Measurements from ENCODE around the gene ETV5. TPM values are rescaled to one million over a fixed set of nuclear protein-coding genes. Genes with fewer than 3 reads are reported as not detected.

ETV5 gene
- total RNA-seq, 1 experiment from 2014 or later: 39.6 TPM

DNA sequence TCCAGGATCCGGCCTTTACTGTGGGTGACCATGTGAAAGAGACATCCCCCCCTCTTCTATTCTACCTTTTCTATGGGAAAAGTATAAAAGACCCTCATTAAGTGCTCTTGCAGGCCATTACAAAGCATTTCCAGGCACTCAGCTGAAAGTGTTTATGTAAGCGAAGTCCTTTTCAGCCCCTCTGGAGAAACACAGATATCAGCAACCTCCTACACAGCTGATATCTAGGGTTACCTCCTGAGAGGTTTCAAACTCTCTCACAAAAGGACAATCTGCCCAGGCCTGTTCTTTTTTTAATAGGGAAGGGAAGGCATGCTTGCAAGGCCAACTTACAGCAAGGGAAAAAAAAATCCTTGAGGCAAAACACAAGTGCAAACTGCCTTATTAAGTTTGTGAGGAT, 12.6 kb downstream of the ETV5 start:
- no peak for DNase-seq (ENCODE audit: low spot score)

DNA sequence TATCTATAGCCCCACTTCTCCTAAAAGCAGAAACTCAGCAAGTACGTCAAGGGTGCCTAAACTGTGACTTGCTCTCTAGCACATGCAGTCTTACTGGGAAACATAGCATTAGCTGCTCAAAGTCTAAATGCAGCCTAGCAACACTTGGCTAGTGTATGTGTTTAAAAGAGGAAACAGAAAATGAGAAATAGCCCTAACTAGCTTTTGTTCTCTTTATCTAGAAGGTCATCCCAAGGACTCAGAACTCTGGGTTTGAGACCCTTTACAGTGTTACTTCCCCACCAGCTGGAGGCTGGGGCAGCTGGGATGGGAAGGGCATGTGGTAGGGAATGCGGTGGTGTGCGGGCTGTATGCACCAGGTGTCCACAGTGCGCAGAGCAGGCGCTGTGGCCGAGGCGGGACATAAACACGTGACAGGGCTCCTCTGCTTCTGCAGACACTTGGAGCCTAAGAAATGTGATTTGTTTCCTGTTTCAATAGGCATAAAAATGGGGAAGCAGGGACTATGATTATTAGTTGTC, 13.3 kb downstream of the ETV5 start:
- no peak for DNase-seq (ENCODE audit: low spot score)

DNA sequence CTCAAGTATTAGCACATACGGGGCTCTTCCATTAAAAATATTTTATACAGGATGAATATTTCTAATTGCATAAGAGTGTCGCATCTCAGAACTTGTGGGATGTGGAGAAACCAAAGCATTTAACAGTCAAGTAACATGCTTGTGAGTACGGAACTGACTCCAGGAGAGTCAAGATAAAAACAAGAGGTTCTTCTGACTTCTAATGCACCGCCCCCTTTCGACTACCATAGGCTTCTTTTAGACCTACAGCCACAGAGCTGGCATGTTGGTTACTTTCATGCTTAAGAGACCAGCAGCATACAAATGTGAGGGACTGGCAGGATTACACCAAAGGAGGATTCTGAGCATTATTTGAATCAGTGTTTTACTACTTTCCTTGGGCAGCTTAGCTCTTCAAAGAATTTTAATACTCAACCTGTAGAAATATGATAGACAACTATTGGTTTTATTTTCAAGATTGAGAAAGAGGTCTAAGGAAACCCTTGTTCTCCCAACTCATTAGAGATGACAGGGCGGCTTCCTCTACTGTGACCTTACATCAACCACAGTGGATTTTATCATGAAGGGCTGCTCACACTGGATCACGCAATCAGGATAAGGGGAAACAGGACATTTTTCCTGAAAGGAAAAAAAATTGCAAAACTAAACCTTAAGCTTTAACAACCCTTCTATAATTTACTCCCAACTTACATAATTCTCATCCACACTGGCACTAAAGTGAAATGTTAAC, 14.0 kb downstream of the ETV5 start:
- DNase-seq (ENCODE audit: low spot score): no peak

DNA sequence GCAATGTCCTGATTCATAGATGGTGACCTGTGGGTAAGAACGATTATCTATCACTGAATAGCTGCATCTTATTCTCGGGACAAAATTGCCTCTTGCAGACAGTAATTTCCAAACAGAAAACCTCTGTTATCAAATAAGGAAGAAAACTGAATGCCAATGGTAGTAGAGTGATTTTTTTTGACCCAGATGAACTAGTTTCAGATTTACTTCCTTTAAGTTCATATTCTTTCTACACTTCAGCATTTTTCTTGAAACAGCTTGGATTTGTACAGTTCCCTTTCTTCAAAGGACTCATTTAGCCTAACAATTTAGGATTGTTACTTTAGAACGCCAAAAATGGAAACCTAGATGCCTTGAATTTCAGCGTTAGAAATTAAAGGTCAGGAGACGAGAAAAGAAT, 14.6 kb downstream of the ETV5 start:
- DNase-seq (ENCODE audit: low spot score): no peak

DNA sequence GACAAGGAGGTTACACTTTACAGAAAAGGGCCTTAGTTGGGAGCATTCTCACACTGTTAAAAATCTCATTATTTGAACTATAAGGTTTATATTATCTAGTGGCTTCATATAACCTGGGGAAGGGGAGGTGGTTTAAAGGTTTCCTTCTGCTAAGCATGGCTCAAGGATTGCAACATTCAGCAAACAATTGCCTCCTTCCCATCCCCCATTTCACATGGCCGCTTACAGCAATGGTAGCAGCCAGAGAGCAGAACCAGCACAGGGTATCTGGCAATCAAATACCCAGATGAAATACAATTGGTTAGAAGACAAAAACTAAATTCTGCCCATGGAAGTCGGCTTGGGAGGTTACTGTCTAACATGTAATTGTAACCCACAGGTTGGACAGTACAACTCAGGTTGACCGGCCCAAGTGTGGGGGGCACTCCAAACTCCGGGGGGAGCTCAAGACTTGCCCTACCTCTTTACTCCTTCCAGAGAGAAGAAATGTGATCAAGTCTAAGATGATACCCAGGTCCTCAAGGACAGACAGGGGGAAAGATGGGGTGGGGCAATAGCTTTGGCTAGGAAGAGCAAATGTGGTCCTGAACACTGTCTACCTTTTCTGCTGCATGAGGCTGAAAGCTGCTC, 15.5 kb downstream of the ETV5 start:
- DNase-seq (ENCODE audit: low spot score): no peak

DNA sequence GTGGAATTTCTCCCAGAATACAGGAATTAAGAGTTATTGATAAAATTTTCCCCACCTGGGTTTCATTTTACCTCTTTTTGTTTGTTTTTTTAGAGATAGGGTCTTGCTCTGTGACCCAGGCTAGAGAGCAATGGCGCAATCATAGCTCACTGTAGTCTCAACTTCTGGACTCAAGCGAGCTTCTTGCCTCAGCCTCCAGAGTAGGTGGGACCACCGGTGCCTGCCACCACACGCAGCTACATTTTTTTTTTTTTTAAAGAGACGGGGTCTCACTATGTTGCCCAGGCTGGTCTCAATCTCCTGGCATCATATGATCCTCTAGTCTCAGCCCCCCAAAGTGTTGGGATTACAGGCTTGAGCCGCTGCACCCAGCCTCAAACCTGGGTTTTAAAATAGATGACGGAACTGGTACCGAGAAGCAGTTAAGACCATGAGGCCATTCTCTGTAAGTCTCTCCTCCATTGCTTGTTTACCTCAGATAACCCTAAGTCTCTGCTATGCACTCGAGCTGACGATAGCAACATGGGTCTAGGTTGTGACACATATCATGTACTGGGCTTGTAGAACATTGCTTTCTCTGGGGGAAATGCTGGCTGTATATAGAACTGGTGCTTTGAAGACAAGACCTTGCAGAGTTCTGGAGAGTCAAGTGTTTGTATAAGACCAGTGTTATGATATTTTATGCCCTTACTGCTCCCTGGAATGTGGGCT, 16.4 kb downstream of the ETV5 start:
- no peak for DNase-seq (ENCODE audit: low spot score)

DNA sequence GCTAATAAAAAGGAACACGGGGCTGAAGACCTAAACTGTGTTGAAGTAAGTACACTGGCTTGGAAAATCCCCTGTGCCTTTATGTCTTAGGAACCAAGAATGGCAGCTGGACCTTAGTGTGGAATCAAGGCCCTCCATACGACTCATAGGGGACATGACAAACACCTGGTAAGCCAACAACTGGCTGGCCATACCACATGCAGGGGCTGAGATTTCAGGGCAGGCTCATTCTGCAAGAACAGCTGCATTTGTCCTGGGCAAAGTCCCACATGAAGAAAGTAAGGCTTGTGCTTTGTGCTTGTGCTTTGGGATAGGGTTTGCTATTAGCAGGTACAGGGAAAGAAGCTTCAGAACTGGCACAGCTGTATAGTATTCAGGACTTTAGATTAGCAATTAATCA, 18.0 kb downstream of the ETV5 start:
- no peak for DNase-seq (ENCODE audit: low spot score)

DNA sequence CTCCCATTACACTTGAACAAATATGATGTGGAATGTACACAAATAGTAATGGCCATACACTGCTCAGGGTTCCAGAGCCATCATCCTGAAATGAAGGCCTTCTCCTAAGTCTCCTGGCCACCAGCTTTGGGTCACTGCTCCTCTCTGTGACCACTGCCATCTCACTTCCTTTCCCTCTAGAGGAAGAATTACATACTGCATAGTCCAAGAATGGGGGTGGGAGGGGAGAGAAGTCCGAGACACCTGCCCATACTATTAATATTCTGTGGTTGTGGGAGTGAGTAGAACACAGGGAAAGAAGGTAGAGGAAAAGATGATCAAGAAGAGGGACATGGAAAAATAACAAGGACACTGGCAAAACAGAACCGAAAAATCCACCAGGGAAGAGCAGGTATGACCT, 20.6 kb downstream of the ETV5 start:
- no peak for DNase-seq (ENCODE audit: low spot score)

DNA sequence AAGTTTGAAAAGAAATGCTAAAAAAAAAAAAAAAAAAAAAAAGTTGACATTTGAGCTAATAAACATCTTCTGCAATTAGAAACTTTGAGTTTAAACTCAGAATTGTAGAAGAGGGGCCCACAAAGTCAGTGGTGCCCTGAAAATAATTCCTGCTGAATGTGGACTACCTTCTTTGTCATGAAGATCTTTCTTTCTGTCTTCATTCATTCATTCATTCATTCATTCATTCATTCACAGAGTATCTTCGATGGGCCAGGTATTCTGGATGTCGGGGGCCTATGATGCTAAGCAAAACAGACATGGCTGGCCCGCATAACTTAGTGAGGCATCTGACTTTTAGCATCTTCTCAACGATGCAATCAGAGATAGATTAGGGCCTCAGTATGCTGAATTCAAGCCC, 24.6 kb downstream of the ETV5 start:
- DNase-seq (ENCODE audit: low spot score): no peak

DNA sequence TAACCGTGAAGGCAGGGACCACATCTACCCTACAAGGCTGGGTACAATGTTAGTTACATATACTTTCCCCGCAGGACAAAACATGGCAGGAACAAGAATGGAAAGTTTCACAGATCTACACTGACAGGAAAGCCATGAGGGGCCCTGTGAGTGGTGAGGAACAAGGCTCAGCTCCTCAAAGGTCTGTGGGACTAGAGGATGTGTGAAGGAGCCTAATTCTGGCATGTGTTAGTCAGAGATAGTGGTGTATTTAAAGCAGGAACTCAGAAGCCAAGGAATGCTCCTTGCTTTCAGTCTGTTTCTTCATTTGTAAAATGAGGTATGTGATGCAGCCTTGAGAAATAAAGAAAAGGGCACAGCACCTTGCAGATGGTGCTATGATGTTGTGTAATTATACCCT, 25.1 kb downstream of the ETV5 start:
- no peak for DNase-seq (ENCODE audit: low spot score)

DNA sequence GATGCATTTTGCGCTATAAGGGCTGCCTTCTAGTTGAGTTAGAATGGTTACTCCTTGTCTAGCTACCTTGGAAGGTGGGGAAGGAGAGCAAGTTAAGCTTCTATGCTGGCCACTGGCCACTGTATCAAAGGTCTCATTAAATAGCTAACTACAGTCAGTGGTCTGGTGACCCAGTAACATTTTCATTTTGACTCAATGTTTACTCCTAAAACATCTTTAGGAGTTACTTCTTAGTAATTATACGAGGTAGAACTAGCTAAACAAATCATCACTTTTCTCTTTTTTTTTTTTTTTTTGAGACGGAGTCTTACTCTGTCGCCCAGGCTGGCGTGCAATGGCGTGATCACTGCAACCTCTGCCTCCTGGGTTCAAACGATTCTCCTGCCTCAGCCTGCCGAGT, 26.7 kb downstream of the ETV5 start:
- DNase-seq (ENCODE audit: low spot score): no peak

DNA sequence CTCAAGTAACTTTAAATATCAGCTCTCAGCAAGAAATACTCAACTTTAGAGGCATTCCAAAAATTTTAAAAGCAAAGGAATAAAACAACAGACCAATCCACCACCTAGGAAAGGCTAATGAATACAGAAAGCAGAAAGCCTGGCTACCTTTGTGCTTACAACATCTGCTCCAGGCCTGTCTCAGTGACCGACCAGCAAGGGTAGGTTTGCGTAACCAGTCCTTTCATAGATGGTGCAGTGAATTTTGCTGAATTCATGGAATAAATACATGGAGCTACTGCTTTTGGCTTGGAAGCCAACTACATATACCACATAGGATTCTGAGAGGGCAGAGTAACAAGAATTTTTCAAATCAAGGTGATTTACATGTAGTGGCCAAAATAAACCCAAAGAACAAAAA, 27.2 kb downstream of the ETV5 start:
- no peak for DNase-seq (ENCODE audit: low spot score)

DNA sequence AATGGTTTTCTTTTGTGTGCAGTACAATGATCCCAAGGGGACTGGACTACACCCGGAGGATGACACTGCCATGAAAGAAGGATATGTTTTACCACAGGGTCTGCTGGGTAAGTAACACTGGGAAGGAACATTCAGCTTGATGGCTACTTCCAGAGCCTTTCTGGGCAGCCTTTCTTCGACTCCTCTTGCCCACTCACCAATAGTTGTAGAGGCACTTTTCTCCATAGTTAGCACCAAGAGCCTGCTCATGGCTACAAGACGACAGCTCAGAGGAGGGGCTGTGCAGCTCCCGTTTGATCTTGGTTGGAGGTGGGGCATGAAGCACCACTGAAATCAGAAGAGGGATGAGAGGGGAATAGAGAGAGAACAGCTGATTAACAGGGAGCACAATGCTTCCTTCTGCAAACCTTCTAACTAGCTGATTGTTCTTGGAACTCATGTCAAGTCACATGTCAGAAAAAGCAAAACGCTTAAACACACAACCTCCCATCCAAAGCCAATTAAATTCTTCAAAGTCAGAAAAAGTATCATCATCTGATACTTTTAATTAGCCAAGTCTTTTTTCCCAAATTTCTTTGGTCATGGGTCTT, 27.9 kb downstream of the ETV5 start:
- DNase-seq (ENCODE audit: low spot score): no peak

DNA sequence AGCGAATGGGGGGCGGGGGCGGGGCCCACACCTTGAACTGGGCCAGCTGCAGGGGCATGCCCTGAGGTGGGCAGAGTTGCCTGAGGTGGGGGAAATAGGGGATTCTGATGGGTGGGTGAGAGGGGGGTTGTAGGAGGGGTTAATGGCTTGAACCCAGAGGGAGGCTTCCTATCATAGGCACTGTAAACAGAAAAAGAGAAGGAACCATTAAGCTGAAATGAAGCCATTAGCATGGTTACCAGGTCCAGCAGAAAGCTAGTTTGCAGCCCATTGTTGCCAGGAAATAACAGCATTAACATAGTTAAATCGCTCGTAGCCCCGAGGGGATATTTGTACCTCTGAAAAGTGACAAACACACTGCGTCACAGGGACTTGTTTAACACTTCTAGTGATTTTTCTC, 29.0 kb downstream of the ETV5 start:
- DNase-seq (ENCODE audit: low spot score): no peak

DNA sequence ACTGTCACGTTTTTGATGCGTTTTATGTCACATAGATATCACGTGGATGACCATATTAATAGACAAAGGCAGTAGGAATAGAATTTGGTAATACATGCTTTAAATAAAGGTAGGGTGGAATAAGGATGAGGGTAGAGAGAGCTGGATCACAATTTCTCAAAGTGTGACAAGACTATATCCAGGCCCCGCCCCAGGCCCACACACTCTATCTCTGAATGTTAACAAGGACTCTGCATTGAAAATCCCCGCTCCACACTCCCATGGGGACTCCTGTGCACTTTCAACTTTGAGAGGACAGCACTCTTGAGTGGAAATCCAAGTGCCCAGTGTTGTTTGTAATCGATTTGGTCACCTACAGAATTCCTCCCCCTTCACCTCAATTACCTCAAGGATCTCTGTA, 31.4 kb downstream of the ETV5 start:
- no peak for DNase-seq (ENCODE audit: low spot score)

DNA sequence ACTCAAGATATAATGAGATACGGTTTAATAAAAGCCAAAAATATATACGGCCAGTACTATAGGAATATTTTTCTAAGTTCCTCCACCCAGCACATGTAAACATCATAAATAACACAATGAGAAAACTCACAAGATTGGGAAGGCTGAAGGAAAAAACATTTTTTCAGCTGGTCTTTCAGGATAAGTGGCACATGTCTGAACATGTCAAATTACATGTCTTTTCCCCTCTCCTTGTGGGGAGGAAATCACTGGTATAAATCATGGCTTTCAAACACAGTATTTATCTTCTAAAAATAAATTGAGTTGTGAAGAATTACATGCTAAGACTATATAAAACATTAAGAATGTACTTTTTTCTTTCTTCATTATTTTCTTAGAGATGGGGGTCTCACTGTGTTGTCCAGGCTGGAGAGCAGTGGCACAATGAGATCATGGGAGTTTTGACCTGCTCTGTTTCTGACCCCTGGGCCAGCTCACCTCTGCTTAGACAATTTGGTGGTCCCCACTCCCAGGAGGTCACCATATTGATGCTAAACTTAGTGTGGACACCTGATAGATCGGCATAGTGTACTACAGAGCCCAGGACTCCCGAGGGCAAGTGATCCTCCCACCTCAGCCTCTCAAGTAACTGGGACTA, 32.8 kb downstream of the ETV5 start:
- no peak for DNase-seq (ENCODE audit: low spot score)

DNA sequence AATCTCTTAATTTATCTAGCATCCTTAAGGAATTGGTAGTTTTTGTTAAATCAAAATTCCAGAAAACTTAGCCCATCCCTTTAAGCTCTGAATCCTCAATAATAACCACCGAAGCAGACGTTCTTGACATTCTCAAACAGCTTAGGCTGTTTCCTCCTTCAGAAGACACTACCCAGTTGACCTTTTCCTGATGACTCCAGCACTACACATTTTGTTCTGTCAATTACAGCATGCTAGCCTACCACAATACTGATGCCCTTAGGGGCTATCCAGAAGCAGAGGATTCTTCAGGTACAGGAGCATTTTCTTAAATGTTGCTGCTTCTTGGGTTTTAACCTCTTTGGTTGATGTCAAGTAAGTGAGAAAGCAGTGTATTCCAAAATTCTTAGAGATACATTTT, 33.4 kb downstream of the ETV5 start:
- DNase-seq (ENCODE audit: low spot score): no peak

DNA sequence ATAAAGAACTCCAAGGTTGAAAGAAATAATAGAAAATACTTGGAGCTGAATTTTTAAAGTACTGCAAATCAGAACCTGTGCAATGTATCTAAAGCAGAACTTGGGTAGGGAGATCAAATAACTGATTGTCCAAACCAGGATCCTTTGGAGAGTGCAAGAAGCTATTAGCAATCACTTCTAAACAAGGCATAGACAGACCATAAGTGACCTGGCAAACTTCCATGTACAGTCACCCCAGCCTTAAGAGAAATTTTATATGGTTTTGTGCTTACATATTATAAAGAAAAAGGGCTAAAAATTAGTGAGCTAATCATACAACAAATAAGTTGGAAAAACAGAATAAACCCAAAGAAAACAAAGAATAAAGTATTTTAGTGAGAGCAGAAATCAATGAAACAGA, 35.2 kb downstream of the ETV5 start:
- no peak for DNase-seq (ENCODE audit: low spot score)

DNA sequence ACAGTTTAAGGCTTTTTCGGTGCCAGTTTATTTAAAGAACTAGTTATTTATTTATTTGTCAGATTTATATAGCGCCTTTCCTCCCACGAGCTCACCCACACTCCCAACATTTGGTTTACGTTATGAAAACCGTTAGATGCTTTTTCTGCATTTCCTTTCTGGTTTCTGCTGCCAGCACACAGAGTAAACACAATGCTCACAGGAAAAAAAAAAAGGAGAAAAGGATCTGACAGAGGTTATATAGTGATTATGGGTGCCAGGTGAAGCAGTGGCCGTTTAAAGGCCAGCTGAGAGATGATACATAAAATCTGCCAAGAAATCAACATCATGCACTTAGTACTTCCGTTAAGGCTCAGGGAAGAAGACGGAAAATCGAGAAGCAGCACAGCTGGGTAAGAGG, 37.9 kb downstream of the ETV5 start:
- DNase-seq (ENCODE audit: low spot score): no peak

DNA sequence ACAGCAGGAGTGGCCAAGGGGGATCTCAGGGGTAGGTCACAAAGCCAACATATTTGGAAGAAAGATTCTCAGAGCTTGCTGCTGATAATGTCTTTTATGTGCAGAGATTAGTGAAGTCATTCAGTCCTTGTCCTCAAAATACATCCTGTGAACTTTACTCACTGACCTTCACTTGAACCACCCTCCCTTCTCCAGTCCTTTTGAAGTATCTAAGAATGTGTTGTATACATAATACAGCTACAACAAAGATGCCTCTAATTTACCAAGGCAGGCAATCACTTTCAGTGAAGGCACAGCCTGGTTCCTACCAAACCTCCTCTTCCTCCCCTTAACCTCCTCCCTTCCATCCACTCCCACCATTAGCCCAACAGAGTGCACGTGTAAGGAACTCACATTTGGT, 38.3 kb downstream of the ETV5 start:
- no peak for DNase-seq (ENCODE audit: low spot score)

DNA sequence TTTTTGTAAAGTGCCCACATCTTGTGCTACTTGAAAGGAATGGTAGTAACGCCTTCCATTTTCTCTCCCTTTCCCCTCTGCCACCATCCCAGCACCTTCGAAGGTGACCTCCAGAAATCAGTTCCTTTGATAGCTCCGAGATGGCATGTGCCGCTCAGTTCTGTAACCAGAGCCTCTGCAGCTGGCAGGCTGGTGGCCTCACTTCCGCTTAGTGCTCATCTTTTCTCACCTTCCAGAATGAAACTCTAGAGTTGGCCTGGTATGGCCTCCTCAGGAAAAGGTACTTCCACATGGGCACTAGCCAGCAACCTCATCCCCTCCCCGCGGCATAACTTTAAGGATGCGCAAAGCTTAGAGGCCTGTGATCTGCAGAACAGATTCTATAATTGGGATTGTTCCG, 38.8 kb downstream of the ETV5 start:
- DNase-seq (ENCODE audit: low spot score): no peak

DNA sequence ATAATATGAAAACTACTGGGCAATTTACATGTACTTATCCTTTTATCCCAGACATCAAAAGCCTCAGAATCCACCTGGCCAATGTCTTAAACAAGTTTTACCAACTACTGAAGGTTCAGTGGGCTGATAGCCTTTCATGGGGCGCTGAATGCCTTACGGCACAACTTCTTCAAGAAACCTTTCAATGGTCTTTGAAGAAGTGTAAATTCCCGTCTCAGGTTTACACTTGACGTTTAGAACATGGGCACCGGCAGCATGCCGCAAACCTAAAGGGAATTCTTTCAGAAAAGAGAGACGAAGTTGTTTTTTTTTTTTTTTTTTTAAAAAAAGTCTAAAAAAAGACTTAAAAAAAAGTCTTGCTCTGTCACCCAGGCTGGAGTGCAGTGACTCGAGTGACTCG, 39.7 kb downstream of the ETV5 start:
- DNase-seq (ENCODE audit: low spot score): no peak

Data from HT-29 (cell line).